ENCODE results near the gene ALLC. TPM values are rescaled to one million over a fixed set of nuclear protein-coding genes. Genes with fewer than 3 reads are reported as not detected.

The ALLC gene
- total RNA-seq, 2 donors from 2014 or later = not detected

DNA sequence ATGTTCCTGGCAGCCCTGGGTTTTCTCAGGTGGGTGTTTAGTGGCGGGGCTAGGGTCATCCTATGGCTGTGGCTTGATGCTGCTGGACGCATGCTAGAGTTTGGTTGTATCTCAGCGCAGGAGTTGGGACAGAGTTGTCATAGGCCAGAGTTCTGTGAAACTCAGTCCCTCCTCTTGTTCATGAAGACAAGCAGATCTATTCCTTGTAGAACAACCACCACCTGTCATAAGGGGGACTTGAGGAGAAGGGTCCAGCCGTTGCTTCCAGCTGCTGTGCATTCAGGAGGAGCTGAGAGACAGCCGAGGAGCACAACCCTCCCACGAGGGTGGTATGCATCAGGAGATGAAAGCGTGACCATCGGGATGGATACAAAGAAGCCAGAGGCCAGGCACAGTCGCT is 71.8 kb downstream of the ALLC start:
- intact Hi-C loops (cut with DNase I, micrococcal nuclease) = no loop called here
- DNase-seq (no peak), ATAC-seq (no peak)

DNA sequence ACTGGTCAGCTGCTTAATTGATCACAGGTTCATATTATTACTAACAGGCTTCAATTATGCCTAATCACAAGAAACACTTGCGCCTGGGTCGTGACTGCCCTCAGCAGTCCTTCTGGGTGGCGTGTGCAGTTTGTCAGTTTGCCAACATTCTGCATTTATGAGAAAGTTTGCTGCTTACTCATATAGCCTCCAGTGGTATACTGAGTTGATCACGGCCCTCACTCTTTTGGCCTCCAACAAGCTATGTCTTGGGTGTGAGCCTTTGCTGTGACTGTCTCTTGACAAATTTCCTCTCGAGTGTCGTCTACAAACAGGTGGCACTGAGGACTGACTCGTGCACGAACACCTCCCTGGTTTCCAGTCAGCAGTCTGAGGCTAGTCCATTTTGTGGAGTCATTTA is 72.6 kb downstream of the ALLC start:
- DNase-seq = no peak
- intact Hi-C loops (cut with DNase I, micrococcal nuclease) = no loop called here

DNA sequence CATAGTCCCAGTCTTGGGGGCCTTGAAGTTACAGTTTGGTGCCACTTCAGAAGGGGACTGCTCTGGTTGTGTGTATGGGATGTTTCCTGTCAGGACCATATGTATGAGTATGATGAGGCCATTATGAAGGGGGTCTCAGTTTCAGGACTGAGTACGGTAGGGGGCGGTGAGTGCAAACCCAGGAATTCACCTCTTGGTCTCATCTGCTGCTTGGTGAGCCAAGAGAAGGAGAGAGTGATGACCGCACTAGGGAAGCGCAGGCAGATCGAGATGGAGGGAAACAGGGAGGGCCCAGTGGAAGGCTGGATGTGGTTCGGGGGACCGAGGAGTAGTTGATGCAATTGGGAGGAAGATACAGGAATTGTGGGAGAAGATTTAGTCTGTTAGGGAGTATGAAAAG is 73.8 kb downstream of the ALLC start:
- ATAC-seq (no peak), DNase-seq (no peak)
- intact Hi-C loops (cut with DNase I, micrococcal nuclease) = no loop called here

More for the DNA sequence above, 72.6 kb downstream of the ALLC start:
- ATAC-seq = no peak

DNA sequence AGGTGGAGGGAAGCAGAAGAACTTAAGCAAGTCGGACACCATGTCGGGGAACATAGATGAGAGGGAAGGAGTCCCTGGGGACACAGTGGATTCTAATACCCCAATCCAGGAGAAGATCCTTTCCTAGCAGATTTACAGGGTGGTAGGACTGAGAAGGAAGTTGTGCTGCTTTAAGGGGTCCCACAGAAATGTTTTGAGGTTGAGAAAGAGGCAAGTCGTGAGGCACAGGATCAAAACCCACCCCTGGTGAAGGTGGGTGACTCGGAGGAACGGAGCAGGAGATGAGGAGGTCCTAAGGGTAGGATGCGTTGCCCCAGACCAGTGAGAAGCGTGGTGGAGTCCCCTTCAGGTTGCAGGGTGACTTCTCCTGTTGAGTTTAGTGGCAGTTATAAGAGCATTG is 78.1 kb downstream of the ALLC start:
- intact Hi-C loops (cut with DNase I, micrococcal nuclease) = no loop called here
- DNase-seq = no peak
- ATAC-seq = no peak

DNA sequence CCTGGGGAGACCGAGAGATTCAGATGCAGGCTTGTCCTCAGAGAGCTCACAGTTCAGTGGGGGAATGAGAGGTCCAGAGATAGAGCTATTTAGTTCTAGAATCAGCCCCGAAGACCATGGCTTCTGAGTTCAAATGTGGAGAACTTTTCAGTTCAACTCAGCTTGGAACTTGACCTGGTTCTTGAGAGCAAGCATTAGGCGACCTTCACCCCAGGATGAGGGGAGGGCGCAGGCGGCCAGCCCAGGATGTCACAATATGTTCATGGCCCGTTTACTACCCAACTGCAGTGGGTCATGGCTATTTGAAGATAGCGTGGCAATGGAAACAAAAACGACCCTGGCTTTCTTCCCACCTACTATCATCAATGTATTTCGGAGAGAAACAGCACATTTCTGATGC is 79.1 kb downstream of the ALLC start:
- intact Hi-C loops (cut with DNase I, micrococcal nuclease) = no loop called here
- ATAC-seq = no peak
- DNase-seq = no peak

DNA sequence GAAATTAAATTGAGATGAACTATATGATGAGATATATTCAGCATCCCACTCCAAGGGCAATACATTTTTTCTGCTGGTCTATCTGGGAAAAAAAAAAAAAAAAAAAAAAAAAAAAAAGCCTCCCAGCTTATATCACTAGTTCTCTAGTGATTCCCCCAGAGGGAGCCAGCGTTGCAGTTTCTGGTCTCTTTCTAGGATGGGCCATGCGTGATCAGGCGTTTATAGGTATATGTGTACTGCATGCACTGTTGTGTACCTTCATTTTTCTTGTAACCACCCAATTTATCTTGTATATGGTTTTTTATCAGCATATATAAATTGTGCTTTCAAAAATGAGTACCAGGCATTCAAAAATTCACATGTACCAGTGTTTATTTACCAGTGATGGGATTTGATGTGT is 80.5 kb downstream of the ALLC start:
- DNase-seq (no peak), ATAC-seq (no peak)
- intact Hi-C loops (cut with DNase I, micrococcal nuclease) = no loop called here

DNA sequence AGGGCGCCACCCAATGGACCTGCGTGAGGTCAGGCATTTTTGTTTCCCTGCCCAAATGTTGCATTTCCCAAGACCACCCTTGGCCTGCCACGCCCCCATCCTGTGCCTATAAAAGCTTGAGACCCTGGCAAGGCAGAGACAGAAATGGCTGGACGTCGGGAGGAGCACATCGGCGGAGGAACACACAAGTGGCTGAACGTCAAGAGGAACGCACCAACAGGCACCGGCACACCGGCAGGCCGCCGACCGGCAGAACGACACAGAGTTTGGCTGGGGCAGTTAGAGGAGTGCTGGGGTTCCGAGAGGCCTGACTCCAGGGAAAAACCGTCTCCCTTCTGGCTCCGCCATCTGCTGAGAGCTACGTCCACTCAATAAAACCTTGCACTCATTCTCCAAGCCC is 81.3 kb downstream of the ALLC start:
- no peak for ATAC-seq
- intact Hi-C loops (cut with DNase I, micrococcal nuclease) = no loop called here
- DNase-seq = no peak

DNA sequence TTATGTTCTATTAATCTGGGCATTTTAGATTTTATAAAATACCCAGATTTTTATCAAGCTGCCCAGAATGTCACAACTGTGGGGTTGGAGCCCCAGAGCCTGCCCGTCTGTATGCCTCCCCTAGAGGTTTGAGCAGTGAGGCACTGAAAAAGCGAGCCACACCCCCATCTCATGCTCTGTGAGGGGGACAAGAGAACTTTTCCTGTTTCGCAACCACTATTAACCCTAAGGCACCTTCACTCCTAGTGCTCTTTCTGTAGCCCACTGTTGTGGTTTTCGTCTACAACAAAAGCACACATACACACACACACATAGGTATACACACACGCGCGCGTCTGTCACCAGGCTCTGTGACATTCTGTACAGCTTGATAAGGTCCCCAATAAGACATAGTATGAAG is 83.4 kb downstream of the ALLC start:
- intact Hi-C loops (cut with DNase I, micrococcal nuclease) = no loop called here
- ATAC-seq = no peak
- no peak for DNase-seq

DNA sequence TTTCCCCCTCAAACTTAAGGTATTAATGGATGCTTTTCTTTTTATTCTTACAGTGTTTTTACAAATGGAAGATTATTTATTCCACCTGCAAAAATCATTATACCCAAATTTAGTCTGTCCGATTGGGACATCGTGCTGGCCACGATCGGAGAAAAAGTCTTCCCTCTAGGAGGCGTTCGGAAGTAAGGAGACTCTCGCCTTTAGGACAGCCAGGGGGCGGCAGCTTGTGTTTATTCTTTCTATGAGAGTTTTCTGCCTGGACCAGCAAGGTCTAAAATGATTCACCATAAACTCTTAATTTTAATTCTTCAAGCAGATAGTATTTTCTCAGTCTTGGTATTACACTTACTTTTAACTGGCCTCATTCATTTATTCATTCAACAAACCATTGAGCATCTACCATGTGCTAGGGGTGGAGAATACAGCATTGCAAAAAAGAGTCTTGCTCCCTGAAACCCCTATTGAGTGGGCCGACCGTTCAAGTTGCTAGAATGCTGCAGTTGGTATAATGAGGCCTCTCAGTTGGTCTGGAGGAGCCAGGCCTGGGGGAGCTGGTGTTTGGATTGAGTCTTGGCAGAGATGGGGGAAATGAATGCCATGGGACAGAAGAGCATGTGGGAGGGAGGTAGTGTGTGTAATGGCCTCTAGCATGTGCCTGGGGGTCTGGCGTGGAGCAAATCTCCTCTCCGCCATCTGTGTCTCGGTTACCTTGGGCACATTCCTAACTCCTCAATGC is 84.0 kb downstream of the ALLC start:
- DNase-seq = no peak
- intact Hi-C loops (cut with DNase I, micrococcal nuclease) = no loop called here
- no peak for ATAC-seq

DNA sequence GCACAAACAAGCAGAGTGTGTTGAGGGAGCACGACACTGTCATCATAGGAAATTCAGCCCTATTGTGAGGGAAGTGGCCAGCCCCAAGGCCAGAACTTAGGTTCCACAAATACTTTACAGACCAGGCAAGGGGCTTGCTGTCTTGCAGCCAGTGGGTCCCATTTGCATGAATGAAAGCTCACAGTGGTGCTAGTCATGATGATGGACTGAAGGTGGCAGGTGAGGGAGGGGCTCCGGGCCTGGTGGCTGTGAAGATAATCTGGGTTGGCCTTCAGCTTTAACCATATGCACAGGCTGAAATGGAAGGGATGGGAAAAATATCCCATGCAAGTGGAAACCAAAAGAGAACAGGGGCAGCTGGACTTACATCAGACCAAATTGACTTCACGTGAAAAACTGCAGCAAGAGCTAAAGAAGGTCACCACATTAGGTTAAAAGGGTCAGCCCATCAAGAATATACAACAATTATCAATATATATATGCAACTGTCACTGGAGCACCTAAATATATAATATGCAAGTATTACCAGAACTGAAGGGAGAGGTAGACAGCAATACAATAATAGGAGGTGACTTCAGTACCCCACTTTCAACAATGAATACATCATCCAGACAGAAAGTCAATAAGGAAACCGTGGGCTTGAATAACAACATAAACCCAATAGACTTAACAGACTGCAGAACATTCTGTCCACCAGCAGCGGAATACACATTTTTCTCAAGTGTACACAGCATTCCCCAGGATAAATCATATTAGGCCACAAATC is 84.9 kb downstream of the ALLC start:
- DNase-seq = no peak
- ATAC-seq = no peak
- intact Hi-C loops (cut with DNase I, micrococcal nuclease) = no loop called here

DNA sequence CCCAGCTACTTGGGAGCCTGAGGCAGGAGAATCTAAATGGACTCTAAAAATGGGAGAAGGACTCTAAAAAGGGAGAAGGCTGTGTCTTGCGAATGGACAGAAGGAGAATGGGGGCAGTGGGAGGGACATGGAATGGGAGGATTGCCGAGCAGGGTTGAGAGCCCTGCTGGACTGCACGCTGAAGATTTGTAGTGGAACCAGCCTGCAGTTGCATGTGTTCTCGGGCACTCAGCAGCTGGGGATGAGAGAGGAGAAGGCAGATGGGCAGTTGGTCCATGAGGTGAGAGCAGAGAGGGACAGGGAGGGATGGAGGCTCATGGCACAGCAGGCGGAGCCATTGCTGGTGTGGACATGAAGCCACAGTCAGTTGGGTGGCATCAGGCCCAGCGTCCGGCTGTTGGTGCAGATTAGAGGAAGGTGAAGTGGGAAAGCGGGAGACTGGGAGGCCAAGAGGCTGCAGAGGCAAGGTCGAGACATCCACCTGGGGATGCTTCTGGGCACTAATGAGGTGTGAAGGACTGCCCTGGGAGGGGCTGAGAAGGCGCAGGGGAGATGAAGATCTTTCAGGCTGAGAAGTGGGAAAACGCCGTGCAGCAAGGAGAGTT is 86.1 kb downstream of the ALLC start:
- intact Hi-C loops (cut with DNase I, micrococcal nuclease) = no loop called here
- ATAC-seq = no peak

DNA sequence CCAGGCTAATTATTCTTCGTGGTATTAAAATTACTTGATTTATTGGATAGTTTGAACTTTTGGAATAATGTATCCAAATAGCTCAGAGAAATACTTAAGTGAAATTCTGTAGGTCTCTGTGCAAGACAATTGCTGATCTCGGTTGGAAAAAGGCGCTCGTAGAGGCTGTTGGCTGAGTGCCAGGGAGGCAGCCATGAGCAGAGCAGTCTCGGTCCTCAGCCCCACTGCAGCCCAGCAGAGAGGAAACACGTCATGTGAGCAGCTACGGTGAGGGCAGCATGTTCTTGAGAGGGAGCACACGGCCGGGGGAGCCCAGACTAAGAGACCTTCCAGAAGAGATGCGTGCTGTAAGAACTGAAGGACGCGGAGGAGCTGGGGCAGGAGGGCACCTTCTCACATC is 87.9 kb downstream of the ALLC start:
- no peak for DNase-seq
- ATAC-seq = no peak
- intact Hi-C loops (cut with DNase I, micrococcal nuclease) = no loop called here

More for the DNA sequence above, 86.1 kb downstream of the ALLC start:
- DNase-seq = no peak

DNA sequence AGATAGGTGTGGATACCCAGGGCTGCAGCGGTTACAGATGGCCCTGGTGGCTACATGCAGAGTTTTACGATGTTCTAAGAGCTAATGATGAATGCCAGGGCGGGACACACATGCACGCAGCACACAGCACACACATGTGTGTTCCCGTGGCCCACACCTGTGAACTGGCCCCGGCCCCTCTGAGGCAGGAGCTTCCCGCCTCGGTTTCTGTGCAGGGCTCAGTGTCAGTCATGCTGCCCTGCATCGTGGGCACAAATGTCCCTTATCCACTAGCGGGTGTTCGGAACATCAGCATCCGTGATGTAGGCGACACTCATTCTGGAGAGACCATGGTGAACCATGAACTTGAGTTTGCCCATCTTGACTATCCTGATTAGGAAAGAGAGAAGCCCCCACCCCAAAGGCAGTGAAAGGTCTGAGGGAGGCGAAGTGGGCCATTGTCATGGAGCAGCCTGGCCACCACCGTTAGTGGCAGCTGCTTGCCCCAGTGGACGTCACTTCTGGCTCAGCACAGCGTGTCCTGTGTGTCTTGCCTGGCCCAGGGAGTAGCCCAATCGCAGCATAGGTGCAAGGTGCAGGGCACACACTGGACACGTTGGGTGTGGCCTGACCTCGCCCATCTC is 89.1 kb downstream of the ALLC start:
- no peak for DNase-seq
- intact Hi-C loops (cut with DNase I, micrococcal nuclease) = no loop called here
- ATAC-seq = no peak

DNA sequence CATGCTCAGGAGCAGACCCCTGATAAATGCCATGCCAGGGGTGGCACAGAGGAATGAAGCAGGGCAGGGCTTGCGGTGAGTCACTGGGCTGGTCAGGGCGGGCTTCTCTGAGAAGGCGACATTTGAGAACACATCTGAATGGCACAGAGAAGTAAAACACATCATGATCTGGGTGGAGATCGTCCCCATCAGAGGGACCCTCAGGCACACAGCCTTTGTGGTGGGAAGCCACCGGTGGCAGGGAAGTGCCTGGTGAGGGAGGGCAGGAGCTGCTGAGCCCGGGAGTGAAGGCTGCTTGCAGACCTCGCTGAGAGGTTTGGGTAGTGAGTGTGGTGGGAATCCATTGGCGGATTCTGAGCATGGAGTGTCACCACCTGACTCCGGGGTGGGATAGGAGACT is 89.8 kb downstream of the ALLC start:
- no peak for ATAC-seq
- no peak for DNase-seq
- intact Hi-C loops (cut with DNase I, micrococcal nuclease) = no loop called here

DNA sequence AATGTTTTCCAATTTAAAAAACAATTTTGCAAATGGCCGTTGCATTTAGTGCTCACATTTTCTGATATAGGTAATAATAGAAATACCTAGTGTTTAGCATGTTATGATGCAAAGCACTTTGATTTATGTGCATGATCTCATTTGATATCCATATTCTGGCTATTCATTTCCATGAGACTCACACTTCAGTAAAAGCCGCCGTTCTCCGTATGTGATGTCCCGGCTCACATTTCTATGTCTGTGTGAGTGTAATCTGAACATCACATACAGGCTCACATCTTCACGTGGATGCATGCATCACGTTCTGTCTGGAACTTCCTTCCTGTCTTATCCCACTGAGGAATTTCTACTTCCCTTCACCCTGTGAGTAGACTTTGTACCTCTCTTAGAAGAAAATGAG is 91.2 kb downstream of the ALLC start:
- intact Hi-C loops (cut with DNase I, micrococcal nuclease) = no loop called here
- ATAC-seq (no peak), DNase-seq (no peak)

DNA sequence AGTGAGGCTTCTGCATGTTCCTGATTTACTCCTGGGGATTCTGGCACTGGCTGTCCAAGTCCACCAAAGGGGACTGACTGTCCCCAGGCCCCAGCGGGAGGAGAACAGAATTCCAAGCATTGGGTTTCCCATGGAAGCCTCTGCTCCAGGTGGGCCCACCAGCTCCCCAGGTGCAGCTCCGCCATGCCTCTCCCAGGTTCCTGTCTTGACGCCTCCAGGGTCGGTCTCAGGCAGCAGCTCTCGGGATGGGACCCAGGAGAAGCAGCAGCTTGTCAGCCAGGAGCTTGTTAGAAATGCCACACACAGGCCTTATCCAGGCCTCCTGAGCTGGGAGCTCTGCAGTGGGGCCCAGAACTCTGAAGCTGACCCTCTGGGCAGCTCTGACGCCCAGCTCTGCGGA is 93.3 kb downstream of the ALLC start:
- DNase-seq (no peak), ATAC-seq (no peak)
- intact Hi-C loops (cut with DNase I, micrococcal nuclease) = no loop called here

DNA sequence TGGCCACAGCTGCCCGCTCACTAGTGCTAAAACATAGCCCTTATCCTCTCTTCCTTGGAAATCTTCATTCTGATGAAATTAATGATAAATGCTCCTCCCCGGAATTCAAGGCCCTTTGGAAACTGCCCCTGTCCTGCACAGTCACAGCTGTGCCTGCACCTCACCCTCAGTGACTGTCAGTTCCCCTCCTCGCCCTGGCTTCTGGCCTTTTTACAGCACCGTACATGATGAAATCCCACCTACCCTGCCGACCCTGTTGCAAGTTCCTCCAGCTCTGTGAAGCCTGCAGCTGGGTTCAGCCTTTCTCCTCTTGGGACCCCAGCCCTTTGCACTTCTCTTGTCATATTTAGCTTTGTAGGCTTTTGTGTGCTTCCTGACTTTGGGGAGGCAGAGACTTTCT is 93.8 kb downstream of the ALLC start:
- DNase-seq (no peak), ATAC-seq (no peak)
- intact Hi-C loops (cut with DNase I, micrococcal nuclease) = no loop called here
